Progenitor cell of endocrine pancreas (in vitro differentiated cells): Measurements from ENCODE around the gene PRSS53. TPM values are rescaled to one million over a fixed set of nuclear protein-coding genes. Genes with fewer than 3 reads are reported as not detected.

Experiments used
- DNase-seq: peaks from one replicate; pipeline ENCODE4 v3.0.0; 2021; ENCODE audit warnings: low spot score; ENCODE audit not compliant: unreplicated experiment
- H3K27ac Mint-ChIP-seq: 2 replicates; pipeline ENCODE4 v1.8.0; 2021; ENCODE audit warnings: mild to moderate bottlenecking, moderate library complexity, mixed read lengths
- H3K27me3 Mint-ChIP-seq: 2 replicates; pipeline ENCODE4 v1.8.0; 2021; ENCODE audit warnings: mixed read lengths
- H3K36me3 Mint-ChIP-seq: 2 replicates; pipeline ENCODE4 v1.8.0; 2022; ENCODE audit warnings: mixed read lengths; ENCODE audit not compliant: insufficient read depth
- H3K4me1 Mint-ChIP-seq: 2 replicates; pipeline ENCODE4 v1.8.0; 2021; ENCODE audit warnings: low read depth, mixed read lengths
- H3K4me3 Mint-ChIP-seq: 2 replicates; pipeline ENCODE4 v1.8.0; 2021; ENCODE audit warnings: low read depth, mild to moderate bottlenecking, moderate library complexity, mixed read lengths
- H3K9me3 Mint-ChIP-seq: 2 replicates; pipeline ENCODE4 v1.8.0; 2021; ENCODE audit warnings: low read depth, mixed read lengths
- total RNA-seq: library from RNA; stranded (reverse); gene quantifications from 2 replicates; pipeline ENCODE4 v1.2.1, GENCODE V29; 2021
- TF ChIP-seq, protein P1 (sequence below): fragments of 200-600 bp; sonication (generic); IDR thresholded peaks from one replicate; pipeline ENCODE4 v1.5.0; 2021; ENCODE audit warnings: antibody characterized with exemption, mild to moderate bottlenecking; ENCODE audit not compliant: unreplicated experiment

PRSS53 gene
- total RNA-seq, 1 donor from 2014 or later = 2.3 TPM

DNA sequence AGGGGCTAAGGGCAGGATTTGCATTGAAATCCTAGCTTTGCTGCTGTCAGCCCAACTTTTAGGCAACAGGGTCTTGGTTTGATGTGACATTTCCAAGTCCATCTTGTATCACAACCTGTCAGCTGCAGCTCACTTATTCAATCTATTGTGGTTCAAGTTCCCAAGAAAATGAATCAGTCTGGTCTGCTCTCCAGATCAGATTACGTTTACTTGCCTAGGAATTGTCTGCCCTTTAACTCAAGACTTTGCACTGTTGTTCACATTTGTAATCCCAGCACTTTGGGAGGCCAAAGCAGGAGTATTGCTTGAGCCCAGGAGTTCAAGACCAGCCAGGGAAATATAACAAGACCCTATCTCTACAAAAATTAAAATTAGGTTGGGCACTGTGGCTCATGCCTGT lies 45.4 kb downstream of the PRSS53 start:
- TF ChIP-seq, protein P1, sequence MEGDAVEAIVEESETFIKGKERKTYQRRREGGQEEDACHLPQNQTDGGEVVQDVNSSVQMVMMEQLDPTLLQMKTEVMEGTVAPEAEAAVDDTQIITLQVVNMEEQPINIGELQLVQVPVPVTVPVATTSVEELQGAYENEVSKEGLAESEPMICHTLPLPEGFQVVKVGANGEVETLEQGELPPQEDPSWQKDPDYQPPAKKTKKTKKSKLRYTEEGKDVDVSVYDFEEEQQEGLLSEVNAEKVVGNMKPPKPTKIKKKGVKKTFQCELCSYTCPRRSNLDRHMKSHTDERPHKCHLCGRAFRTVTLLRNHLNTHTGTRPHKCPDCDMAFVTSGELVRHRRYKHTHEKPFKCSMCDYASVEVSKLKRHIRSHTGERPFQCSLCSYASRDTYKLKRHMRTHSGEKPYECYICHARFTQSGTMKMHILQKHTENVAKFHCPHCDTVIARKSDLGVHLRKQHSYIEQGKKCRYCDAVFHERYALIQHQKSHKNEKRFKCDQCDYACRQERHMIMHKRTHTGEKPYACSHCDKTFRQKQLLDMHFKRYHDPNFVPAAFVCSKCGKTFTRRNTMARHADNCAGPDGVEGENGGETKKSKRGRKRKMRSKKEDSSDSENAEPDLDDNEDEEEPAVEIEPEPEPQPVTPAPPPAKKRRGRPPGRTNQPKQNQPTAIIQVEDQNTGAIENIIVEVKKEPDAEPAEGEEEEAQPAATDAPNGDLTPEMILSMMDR = no peak
- H3K27me3 Mint-ChIP-seq = no peaks in the 10 kb centered on the region

GRCh38 chr16:31042866-31043265 lies 45.9 kb downstream of the PRSS53 start:
- Mint-ChIP-seq H3K4me1 (no peaks in the 10 kb centered on the region), H3K27ac (no peak overlapping the region), H3K36me3 (peaks cover 3% of the 10 kb centered on the region), H3K4me3 (no peak overlapping the region), H3K27me3 (no peaks in the 10 kb centered on the region), H3K9me3 (no peaks in the 10 kb centered on the region)
- no peak for DNase-seq
- TF ChIP-seq, protein P1 = no peak

More for the DNA sequence above, 45.4 kb downstream of the PRSS53 start:
- Mint-ChIP-seq H3K27ac (no peak overlapping the region), H3K4me3 (no peak overlapping the region), H3K9me3 (no peaks in the 10 kb centered on the region), H3K36me3 (peaks cover 3% of the 10 kb centered on the region), H3K4me1 (no peaks in the 10 kb centered on the region)
- no peak for DNase-seq

DNA sequence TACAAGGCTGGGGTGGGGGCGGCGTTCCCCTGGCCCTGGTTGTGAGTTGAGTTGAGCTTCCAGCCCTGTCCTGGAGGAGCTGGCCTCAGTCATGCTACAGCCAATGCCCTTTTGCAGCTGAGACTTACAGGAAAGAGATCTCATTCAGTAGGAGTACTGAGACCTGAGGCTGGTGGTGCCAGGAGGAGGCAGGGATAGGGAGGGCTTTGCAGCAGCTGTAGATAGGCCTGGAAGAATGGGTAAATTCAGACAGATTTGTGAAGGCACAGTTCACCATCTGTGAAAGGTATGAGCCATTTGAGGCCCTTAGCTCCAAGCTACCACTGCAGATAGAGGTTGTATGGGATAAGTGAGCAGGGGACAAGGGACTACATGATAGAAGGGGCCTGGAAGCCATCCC lies 49.8 kb downstream of the PRSS53 start:
- H3K27ac Mint-ChIP-seq = no peak overlapping the region
- no peak for DNase-seq
- H3K36me3 Mint-ChIP-seq = peaks cover 5% of the 10 kb centered on the region
- TF ChIP-seq, protein P1 = no peak
- H3K4me1 Mint-ChIP-seq = peaks cover 2% of the 10 kb centered on the region
- no peaks in the 10 kb centered on the region for H3K9me3 Mint-ChIP-seq
- no peak overlapping the region for H3K4me3 Mint-ChIP-seq
- no peaks in the 10 kb centered on the region for H3K27me3 Mint-ChIP-seq

DNA sequence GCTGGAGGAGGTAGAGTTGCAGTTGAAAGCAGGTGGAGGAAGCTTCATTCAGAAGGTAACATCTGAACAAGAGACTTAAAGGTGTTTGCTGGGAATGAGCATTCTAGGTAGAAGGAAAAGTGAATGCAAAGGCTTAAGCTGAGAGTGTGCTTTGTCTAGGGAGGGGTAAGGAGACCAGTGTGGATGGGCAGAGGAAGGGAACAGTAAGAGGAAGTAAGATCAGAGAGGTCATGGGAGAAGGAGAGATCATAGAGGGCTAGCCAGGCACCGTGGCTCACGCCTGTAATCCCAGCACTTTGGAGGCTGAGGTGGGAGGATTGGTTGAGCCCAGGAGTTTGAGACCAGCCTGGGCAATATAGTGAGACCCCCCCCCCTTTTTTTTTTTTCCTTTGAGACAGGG lies 52.1 kb downstream of the PRSS53 start:
- H3K4me1 Mint-ChIP-seq = peaks cover 5% of the 10 kb centered on the region
- H3K27ac Mint-ChIP-seq = no peak overlapping the region
- DNase-seq = no peak
- TF ChIP-seq, protein P1 = no peak
- no peaks in the 10 kb centered on the region for H3K9me3 Mint-ChIP-seq
- H3K36me3 Mint-ChIP-seq = peaks cover 4% of the 10 kb centered on the region
- no peaks in the 10 kb centered on the region for H3K27me3 Mint-ChIP-seq
- H3K4me3 Mint-ChIP-seq = no peak overlapping the region

GRCh38 chr16:31033709-31034492 lies 54.8 kb downstream of the PRSS53 start:
- Mint-ChIP-seq H3K9me3 (no peaks in the 10 kb centered on the region), H3K36me3 (peaks cover 3% of the 10 kb centered on the region), H3K4me1 (peaks cover 5% of the 10 kb centered on the region), H3K27me3 (no peaks in the 10 kb centered on the region), H3K4me3 (peak overlapping the region; percentile 93), H3K27ac (peak overlapping the region; percentile 96)
- TF ChIP-seq, protein P1 = no peak
- DNase-seq = peak; percentile 67

Other genes starting within 250 kb of the PRSS53 start
- gene BCL7C, start 194.9 kb downstream of the PRSS53 start, total RNA-seq = 33.2 and 34.2 TPM in 2 replicates
- gene CTF1, start 192.3 kb downstream of the PRSS53 start, total RNA-seq = 4.5 and 5.1 TPM in 2 replicates
- 65.6 and 66.8 TPM in 2 replicates for gene FBXL19, start 165.4 kb downstream of the PRSS53 start, total RNA-seq
- 19.1 and 19.5 TPM in 2 replicates for gene ORAI3, start 139.9 kb downstream of the PRSS53 start, total RNA-seq
- 25.4 and 27.7 TPM in 2 replicates for gene SETD1A, start 131.2 kb downstream of the PRSS53 start, total RNA-seq
- 4.6 and 5.5 TPM in 2 replicates for gene HSD3B7, start 103.7 kb downstream of the PRSS53 start, total RNA-seq
- 1.0 and 1.6 TPM in 2 replicates for gene STX1B, start 78.3 kb downstream of the PRSS53 start, total RNA-seq
- gene STX4, start 55.4 kb downstream of the PRSS53 start, total RNA-seq = 49.4 and 50.3 TPM in 2 replicates
- 14.3 and 17.5 TPM in 2 replicates for gene ZNF668, start 14.7 kb downstream of the PRSS53 start, total RNA-seq
- gene ZNF646, start 14.5 kb downstream of the PRSS53 start, total RNA-seq = 28.5 and 32.6 TPM in 2 replicates
- gene VKORC1, start 5.9 kb upstream of the PRSS53 start, total RNA-seq = 51.0 and 54.8 TPM in 2 replicates
- 40.1 and 41.7 TPM in 2 replicates for gene BCKDK, start 19.4 kb upstream of the PRSS53 start, total RNA-seq
- 72.4 and 76.1 TPM in 2 replicates for gene KAT8, start 28.7 kb upstream of the PRSS53 start, total RNA-seq
- gene PRSS8, start 46.8 kb upstream of the PRSS53 start, total RNA-seq = 107 and 111 TPM in 2 replicates
- 0.65 and 0.69 TPM in 2 replicates for gene PRSS36, start 61.1 kb upstream of the PRSS53 start, total RNA-seq
- gene FUS, start 91.2 kb upstream of the PRSS53 start, total RNA-seq = 739 TPM in 2 replicates
- gene PYCARD, start 113.8 kb upstream of the PRSS53 start, total RNA-seq = 4.6 and 5.4 TPM in 2 replicates
- 0.14 TPM in 1 of 2 replicates, not detected in the other for gene TRIM72, start 125.2 kb upstream of the PRSS53 start, total RNA-seq
- gene PYDC1, start 128.2 kb upstream of the PRSS53 start, total RNA-seq = not detected in 2 replicates
- not detected in 2 replicates for gene ITGAM, start 171.0 kb upstream of the PRSS53 start, total RNA-seq